ENCODE measurements around the gene CTNND2. TPM values are rescaled to one million over a fixed set of nuclear protein-coding genes. Genes with fewer than 3 reads are reported as not detected.

Gene CTNND2
- total RNA-seq, 1 experiment from 2014 or later: 7.0 TPM

DNA sequence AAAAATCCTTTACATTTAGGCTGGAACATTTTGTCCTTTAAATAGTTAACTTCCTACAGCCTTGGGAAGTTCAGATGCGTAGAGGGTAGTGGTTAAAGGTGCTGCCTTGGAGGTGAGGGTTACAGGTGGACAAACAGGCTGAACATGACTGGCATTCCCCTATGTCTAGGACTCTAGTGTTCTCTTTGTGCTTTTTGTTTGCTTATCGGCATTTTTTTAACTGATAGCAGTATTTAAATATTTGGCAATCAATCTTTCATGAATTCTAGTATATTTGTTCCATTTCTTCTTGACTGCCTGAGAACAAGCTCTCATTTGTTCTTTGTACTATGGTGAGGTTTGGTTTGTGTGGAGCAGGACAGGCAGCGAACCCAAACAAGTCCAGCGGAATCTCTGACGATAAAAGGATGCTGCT is 307.6 kb downstream of the CTNND2 start:
- no peak overlapping the region for H3K56ac ChIP-seq (ENCODE audit: insufficient read length, low read depth, low read length)
- no peak overlapping the region for H4K91ac ChIP-seq (ENCODE audit: insufficient read length, low read depth, low read length)
- Mint-ChIP-seq H3K27me3 (ENCODE audit: low read depth) (no peaks in the 10 kb centered on the region), H3K4me1 (peaks cover 22 to 30% of the 10 kb centered on the region in 2 experiments), H3K9me3 (no peaks in the 10 kb centered on the region), H3K4me3 (no peak overlapping the region), H3K36me3 (ENCODE audit: insufficient read depth in 1 of 3, low read depth in 3 of 3) (no peaks in the 10 kb centered on the region), H3K27ac (peak overlapping the region in 1 of 3 experiments; percentile 18; a peak in 1 of 7 replicates)
- no peak overlapping the region for H3K14ac ChIP-seq (ENCODE audit: insufficient read depth, low read length)
- no CpG with 5 or more reads among the region's 5 CpGs for WGBS (ENCODE audit: extremely low coverage, insufficient read length, low lambda C conversion rate)
- TF ChIP-seq, protein P1, sequence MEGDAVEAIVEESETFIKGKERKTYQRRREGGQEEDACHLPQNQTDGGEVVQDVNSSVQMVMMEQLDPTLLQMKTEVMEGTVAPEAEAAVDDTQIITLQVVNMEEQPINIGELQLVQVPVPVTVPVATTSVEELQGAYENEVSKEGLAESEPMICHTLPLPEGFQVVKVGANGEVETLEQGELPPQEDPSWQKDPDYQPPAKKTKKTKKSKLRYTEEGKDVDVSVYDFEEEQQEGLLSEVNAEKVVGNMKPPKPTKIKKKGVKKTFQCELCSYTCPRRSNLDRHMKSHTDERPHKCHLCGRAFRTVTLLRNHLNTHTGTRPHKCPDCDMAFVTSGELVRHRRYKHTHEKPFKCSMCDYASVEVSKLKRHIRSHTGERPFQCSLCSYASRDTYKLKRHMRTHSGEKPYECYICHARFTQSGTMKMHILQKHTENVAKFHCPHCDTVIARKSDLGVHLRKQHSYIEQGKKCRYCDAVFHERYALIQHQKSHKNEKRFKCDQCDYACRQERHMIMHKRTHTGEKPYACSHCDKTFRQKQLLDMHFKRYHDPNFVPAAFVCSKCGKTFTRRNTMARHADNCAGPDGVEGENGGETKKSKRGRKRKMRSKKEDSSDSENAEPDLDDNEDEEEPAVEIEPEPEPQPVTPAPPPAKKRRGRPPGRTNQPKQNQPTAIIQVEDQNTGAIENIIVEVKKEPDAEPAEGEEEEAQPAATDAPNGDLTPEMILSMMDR (conservative IDR thresholded peaks at IDR 0.05): no peak
- H2BK12ac ChIP-seq (ENCODE audit: insufficient read length, low read depth, low read length): no peak overlapping the region
- H3K79me2 ChIP-seq (ENCODE audit: insufficient read depth, low read length): no peaks in the 10 kb centered on the region
- H2BK15ac ChIP-seq (ENCODE audit: low read depth, low read length): no peak overlapping the region
- no peak overlapping the region for H4K5ac ChIP-seq (ENCODE audit: insufficient read length, low read depth, low read length)
- no peak overlapping the region for H3K27ac ChIP-seq (ENCODE audit: insufficient read length, low read depth, low read length)
- no peak overlapping the region for H2AK5ac ChIP-seq (ENCODE audit: insufficient read length, low read length)
- H2AFZ ChIP-seq (ENCODE audit: low read length): no peak overlapping the region
- no peaks in the 10 kb centered on the region for H3K79me1 ChIP-seq (ENCODE audit: insufficient read depth, low read depth, low read length, poor library complexity, severe bottlenecking)
- no peaks in the 10 kb centered on the region for H4K20me1 ChIP-seq (ENCODE audit: control insufficient read depth, insufficient read depth, insufficient read length)
- no peaks in the 10 kb centered on the region for H3K23me2 ChIP-seq (ENCODE audit: insufficient read length, low read depth, low read length, poor library complexity, severe bottlenecking)
- peaks cover 6% of the 10 kb centered on the region; the same call in 1 of the 2 replicates for H3K4me1 ChIP-seq (ENCODE audit: insufficient read depth, low read length)
- no peaks in the 10 kb centered on the region for H3K27me3 ChIP-seq (ENCODE audit: insufficient read depth, low read length)
- H3K18ac ChIP-seq (ENCODE audit: insufficient read length, low read depth, low read length): no peak overlapping the region
- H2BK120ac ChIP-seq (ENCODE audit: low read depth, low read length, poor library complexity, severe bottlenecking): no peak overlapping the region
- no peak overlapping the region for H3T11ph ChIP-seq (ENCODE audit: low read length)
- no peak overlapping the region for H4K8ac ChIP-seq (replicated peaks; ENCODE audit: insufficient read length, low read depth, low read length)
- no peaks in the 10 kb centered on the region for H3K9me3 ChIP-seq (ENCODE audit: control insufficient read depth, low read depth, low read length)
- H3K4ac ChIP-seq (ENCODE audit: low read depth, low read length): no peak overlapping the region
- H3K4me2 ChIP-seq (ENCODE audit: insufficient read depth, insufficient read length, low read length): no peak overlapping the region
- DNase-seq: no peak
- no peak overlapping the region for H3K23ac ChIP-seq (ENCODE audit: insufficient read length, low read depth, low read length)
- H2BK20ac ChIP-seq (ENCODE audit: low read depth, low read length, poor library complexity, severe bottlenecking): no peak overlapping the region
- no peak overlapping the region for H3K9ac ChIP-seq (ENCODE audit: extremely low read depth, insufficient read length, low read length)
- no peak overlapping the region for H2BK5ac ChIP-seq (ENCODE audit: insufficient read length, low read length)
